ENCODE measurements around the gene PANK4.
A peak's percentile ranks its signal among the peaks of the same experiment; 100 is the strongest.
"Not testable (repeated sequence)": the region's sequence is repeated elsewhere in the genome, so short reads cannot be mapped to it uniquely, and the experiment has no call there.

Gene PANK4

GRCh38 chr1:2558420-2558819 is 32.0 kb upstream of the PANK4 start:
- DNase-seq: no peak

GRCh38 chr1:2557482-2558400 is 31.3 kb upstream of the PANK4 start:
- DNase-seq: no peak

GRCh38 chr1:2556678-2557481 is 30.5 kb upstream of the PANK4 start:
- peak; percentile 40 for DNase-seq

GRCh38 chr1:2556277-2556677 is 29.9 kb upstream of the PANK4 start, which contains the start of gene TNFRSF14:
Gene TNFRSF14 (plus strand): TSS chr1:2556371. CDS start chr1:2556665, 294 bp downstream.
- peak; percentile 70 for DNase-seq

GRCh38 chr1:2555634-2556276 is 29.4 kb upstream of the PANK4 start:
- peak; percentile 63 for DNase-seq

GRCh38 chr1:2554621-2555387 is 28.4 kb upstream of the PANK4 start:
- peak; percentile 65 for DNase-seq

GRCh38 chr1:2553871-2554620 is 27.6 kb upstream of the PANK4 start:
- DNase-seq: no peak

GRCh38 chr1:2553076-2553475 is 26.7 kb upstream of the PANK4 start:
- DNase-seq: not testable (repeated sequence)

- DNase-seq: no peak
Measured at GRCh38 chr1:2552189-2552588, 25.8 kb upstream of the PANK4 start.

- DNase-seq: not testable (repeated sequence)
Measured at GRCh38 chr1:2551544-2551943, 25.1 kb upstream of the PANK4 start.

- not testable (repeated sequence) for DNase-seq
Measured at GRCh38 chr1:2550309-2550861, 24.0 kb upstream of the PANK4 start.

- not testable (repeated sequence) for DNase-seq
Measured at GRCh38 chr1:2549367-2550029, 23.1 kb upstream of the PANK4 start.

GRCh38 chr1:2548068-2548589 is 21.7 kb upstream of the PANK4 start:
- DNase-seq: peak; percentile 85

GRCh38 chr1:2547210-2548067 is 21.0 kb upstream of the PANK4 start:
- DNase-seq: no peak

- DNase-seq: peak; percentile 79
Measured at GRCh38 chr1:2546515-2547209, 20.3 kb upstream of the PANK4 start.

- DNase-seq: peak; percentile 87
Measured at GRCh38 chr1:2545754-2546514, 19.5 kb upstream of the PANK4 start.

- no peak for DNase-seq
Measured at GRCh38 chr1:2544875-2545640, 18.7 kb upstream of the PANK4 start.

All from activated T-cell treated with anti-CD3 and anti-CD28 coated beads, Interleukin-2, amount 50 U/mL, for 1 hour (primary cell).